GM11168 (cell line): ENCODE measurements around the gene RIMBP2.
"Not testable (repeated sequence)": the region's sequence is repeated elsewhere in the genome, so short reads cannot be mapped to it uniquely, and the experiment has no call there.

Experiments used
- in situ Hi-C: fragments of 300-500 bp; cut with MboI; formaldehyde crosslinking; loops from one replicate; pipeline ENCODE4 v1.12.0; 2022; ENCODE audit warnings: low sequenced_read_pairs; ENCODE audit not compliant: unreplicated experiment

Gene RIMBP2, protein sequence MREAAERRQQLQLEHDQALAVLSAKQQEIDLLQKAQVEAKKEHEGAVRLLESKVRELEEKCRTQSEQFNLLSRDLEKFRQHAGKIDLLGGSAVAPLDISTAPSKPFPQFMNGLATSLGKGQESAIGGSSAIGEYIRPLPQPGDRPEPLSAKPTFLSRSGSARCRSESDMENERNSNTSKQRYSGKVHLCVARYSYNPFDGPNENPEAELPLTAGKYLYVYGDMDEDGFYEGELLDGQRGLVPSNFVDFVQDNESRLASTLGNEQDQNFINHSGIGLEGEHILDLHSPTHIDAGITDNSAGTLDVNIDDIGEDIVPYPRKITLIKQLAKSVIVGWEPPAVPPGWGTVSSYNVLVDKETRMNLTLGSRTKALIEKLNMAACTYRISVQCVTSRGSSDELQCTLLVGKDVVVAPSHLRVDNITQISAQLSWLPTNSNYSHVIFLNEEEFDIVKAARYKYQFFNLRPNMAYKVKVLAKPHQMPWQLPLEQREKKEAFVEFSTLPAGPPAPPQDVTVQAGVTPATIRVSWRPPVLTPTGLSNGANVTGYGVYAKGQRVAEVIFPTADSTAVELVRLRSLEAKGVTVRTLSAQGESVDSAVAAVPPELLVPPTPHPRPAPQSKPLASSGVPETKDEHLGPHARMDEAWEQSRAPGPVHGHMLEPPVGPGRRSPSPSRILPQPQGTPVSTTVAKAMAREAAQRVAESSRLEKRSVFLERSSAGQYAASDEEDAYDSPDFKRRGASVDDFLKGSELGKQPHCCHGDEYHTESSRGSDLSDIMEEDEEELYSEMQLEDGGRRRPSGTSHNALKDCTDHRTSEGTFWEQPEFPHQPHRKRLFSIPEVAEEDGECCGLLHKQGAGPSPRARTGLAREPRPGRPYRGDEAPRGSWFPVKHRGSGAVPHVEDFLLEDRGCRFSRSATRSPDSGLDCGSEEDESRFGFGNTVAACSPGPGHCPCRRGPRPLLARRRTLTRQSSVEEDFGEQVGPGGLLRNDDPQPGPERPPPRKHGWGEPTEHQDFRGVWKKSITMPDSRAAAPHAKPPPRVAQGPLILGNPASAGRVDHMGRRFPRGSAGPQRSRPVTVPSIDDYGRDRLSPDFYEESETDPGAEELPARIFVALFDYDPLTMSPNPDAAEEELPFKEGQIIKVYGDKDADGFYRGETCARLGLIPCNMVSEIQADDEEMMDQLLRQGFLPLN (N-terminal part only)

DNA sequence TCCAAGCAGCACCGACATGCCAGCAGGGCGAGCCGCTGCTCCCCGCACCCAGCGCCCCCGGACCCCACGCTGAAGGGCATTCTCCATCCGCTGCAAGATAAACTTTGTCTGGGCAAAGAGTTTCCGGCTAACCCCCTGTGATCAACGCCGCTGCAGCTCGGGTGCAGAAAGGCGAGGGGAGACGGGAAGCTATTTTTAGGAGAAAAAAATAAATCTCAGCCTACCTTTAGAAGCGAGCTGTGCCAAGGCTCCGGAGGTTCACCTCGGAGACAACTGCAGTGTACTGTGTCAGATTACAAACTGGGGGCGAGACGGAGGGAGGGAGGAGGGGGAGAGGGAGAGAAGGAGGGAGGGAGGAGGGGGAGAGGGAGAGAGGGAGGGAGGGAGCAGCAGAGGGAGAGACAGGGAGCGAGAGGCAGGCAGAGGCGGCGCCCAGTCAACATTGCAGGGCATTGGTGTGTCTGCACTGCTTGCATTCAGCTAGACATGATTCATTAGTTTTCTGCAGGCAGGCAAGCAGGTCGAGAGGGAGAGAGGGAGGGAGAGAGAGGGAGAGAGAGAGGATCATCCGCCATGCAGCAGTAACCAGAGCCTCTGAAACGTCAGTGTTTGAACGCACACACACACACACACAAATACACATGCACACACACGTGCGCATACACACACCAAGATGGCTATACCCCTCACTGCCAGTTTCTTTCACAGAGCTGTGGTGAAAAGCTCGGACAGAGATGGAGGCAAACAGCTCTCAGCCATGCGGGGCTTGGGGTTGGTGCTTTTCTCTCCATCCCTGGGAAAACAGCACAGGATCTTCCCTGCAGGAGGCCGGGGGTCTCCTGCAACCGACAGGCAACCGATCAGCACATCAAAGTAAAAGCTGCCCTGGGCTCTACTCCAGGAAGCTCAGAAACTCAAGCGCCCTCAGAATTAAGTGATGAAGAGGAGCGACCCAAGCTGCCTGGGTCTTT is at the start of gene RIMBP2:
Gene RIMBP2 (minus strand): TSS at position 302 of the 971 bp plus-strand sequence. CDS start 237,286 bp downstream, outside the sequence.
- in situ Hi-C loops = no loop called here

DNA sequence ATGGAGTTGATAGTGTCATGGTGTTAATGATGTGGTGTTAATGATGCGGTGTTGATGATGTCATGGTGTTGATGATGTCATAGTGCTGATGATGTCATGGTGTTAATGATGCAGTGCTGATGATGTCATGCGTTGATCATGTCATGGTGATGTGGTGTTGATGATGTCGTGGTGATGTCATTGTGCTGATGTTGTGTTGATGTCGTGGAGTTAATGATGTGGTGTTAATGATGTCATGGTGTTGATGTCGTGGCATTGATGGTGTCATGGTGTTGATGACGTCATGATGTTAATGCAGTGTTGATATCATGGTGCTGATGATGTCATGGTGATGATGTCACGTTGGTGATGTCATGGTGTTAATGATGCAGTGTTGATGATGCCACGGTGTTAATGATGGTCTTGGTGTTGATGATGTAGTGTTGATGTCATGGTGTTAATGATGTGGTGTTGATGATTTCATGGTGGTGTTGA is 49.1 kb upstream of the RIMBP2 start:
- in situ Hi-C loops = no loop called here

DNA sequence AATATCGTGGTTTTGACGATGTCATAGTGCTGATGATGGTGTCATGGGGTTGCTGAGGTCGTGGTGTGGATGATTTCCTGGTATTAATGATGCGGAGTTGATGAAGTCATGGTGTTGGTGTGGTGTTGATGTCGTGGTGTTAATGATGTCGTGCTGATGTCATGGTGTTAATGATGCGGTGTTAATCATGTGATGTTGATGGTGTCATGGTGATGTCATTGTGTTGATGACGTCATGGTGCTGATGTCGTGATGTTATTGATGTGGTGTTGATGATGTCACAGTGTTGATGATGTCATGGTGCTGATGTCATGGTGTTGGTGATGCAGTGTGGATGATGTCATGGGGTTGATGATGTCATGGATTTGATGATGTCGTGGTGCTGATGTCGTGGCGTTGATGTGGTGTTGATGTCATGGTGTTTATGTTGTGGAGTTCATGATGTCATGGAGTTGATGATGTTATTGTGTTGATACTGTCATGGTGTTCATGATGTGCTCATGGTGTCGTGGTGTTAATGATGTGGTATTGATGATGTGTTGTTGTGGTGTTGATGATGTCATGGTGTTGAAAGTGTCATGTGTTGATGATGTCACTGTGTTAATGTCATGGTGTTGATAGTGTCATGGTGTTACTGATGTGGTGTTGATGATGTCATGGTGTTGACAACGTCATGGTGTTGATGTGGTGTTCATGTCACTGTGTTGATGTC is 48.5 kb upstream of the RIMBP2 start:
- in situ Hi-C loops = loop anchor here (5.0 kb wide), 1 partner anchor 48 kb away; no protein-coding TSS in a partner anchor

DNA sequence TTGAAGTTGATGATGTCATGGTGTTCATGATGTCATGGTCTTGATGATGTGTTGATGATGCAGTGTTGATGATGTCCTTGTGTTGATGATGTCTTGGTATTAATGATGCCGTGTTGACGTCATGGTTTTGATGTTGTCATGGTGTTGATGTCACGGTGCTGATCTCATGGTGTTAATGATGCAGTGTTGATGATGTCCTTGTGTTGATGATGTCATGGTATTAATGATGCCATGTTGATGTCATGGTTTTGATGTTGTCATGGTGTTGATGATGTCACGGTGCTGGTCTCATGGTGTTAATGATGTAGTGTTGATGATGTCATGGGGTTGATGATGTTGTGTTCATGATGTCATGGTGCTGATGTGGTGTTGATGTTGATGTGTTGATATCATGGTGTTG is 48.0 kb upstream of the RIMBP2 start:
- in situ Hi-C loops = loop anchor here (5.0 kb wide), 1 partner anchor 48 kb away; no protein-coding TSS in a partner anchor

DNA sequence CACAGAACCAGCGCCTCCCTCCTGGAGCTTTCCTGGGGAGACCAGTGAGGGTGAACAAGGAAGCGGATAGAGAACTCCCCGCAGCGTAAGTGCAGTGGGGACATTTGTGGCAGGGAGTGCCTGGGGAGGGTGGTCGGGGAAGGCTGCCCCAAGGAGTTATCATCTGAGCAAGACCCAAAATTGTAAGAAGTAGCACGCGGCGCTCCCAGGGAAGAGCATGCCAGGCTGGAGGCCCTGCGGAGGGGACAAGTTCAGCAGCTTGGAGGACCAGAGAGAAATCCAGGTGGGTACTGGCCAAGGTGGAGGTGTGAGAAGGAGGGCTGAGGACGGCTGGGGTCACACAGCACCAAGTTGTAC is 46.2 kb upstream of the RIMBP2 start:
- in situ Hi-C loops = loop anchor here (5.0 kb wide), 1 partner anchor 50 kb away; no protein-coding TSS in a partner anchor

DNA sequence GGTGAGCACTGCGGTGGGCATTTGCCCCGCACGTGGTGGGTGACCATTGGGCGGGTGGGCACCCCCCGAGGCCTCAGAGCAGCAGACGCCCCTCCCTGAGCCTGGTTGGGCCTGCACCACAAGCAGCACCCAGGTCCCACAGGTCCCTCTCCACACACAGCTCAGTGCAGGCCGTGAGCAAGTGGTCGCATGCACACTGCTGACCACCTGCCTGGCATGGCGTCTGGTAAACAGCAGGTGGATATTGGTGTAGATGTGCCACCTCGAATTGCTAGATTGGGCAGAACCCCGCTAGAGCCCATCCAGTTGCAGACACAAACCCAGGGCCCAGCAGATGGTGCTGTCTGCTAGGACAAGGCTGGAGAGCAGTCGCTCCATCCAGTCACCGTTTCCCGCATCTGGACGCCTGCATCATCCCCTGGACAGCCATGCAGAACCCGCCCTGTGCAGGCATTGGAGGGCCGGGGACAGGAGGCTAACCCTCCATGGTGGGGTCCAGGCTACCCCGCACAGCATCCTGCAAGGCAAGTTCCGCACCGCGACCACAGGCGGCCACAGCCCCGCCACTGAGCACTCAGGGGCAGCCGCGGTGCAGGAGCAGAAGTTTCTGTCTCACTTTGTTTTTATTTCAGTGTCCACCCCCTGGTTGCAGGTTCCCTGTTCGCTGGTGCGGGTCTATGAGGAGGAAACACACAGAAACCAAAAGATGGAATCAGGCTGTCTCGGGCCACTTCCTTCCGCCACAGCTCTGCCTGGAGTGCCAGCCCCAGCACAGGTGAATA is 45.6 kb upstream of the RIMBP2 start:
- in situ Hi-C loops = loop anchor here (5.0 kb wide), 1 partner anchor 51 kb away; no protein-coding TSS in a partner anchor

DNA sequence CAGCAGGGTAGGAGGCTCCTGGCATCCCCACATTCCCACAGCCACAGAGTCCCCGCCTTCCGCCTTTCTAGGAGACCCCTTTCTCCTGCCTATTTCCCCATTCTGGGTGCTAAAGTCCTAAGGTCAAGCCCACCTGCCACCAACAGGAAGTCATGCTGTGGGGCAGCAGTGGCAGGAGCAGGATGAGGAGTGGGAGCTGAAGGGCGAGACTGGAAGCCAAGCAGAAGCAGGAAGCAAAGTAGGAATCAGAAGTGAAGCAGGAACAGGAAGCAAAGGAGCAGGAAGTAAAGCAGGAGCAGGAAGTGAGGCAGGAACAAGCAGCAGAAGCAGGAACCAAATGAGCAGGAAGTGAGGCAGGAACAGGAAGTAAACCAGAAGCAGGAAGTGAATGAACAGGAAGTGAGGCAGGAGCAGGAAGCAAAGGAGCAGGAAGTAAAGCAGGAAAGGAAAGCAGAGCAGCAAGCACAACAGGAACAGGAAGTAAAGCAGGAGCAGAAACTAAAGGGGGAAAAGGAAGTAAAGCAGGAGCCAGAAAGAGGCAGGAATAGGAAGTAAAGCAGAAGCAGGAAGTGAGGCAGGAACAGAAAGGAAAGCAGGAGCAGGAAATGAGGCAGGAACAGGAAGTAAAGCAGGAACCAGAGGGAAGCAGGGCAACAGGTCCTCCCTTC is 38.3 kb upstream of the RIMBP2 start:
- in situ Hi-C loops = no loop called here

DNA sequence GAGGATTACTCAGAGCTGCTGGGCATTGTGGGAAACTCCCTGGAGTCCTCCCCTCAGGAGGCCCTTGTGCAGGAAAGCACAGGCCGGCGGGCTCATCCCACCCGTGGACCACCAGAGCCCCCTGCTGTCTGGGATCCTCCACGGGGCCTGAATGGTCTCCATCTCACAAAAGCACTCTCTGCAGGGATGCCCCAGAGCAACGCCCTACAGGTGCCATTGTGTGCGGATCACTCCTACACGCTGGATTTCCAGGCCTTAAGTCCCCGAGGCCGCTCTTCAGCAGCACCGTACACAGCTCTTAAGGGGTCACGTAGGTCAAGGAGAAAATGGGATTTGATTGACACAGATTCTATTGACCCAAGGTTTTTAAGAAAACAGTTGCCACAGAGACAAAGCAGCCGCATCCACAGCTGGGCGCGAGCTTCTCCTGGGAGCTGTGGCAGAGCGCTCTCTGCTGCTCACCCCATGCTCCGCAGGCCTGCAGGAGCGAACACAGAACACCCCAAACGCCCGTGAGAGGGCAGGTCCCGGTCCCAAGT is 36.7 kb upstream of the RIMBP2 start:
- in situ Hi-C loops = no loop called here

DNA sequence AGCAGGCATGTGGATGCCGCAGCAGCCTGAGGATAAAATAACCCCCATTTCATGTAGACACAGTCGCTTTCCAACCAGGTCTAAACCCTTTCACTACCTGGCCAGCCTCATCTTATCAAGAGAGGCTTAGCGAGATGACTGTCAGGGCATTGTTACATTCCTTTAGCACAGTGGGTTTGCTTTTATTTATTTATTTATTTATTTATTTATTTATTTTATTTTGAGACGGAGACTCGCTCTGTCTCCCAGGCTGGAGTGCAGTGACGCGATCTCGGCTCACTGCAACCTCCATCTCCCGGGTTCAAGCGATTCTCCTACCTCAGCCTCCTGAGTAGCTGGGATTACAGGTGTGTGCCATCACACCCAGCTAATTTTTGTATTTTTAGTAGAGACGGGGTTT is 35.9 kb upstream of the RIMBP2 start:
- in situ Hi-C loops = not testable (repeated sequence)

DNA sequence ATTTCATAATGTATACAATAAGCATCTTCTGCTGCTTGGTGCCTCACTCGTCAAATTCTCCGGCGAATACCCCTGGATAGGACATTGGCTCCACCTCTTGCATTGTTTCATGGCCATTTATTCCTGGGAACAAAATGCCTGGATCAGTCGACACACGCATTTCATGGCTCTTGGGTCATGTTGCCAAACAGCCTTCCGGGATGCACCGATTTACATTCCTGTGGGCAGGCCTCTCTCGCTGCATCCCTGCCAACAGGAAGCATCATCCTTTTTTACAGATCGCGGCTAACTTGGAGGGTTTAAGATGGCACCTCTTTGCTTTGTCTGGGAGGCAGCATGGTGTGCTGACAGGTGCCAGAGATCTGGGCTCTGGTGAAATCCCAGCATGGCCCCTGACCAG is 32.7 kb upstream of the RIMBP2 start:
- in situ Hi-C loops = loop anchor here (25.0 kb wide), 1 partner anchor 711 kb away; no protein-coding TSS in a partner anchor

DNA sequence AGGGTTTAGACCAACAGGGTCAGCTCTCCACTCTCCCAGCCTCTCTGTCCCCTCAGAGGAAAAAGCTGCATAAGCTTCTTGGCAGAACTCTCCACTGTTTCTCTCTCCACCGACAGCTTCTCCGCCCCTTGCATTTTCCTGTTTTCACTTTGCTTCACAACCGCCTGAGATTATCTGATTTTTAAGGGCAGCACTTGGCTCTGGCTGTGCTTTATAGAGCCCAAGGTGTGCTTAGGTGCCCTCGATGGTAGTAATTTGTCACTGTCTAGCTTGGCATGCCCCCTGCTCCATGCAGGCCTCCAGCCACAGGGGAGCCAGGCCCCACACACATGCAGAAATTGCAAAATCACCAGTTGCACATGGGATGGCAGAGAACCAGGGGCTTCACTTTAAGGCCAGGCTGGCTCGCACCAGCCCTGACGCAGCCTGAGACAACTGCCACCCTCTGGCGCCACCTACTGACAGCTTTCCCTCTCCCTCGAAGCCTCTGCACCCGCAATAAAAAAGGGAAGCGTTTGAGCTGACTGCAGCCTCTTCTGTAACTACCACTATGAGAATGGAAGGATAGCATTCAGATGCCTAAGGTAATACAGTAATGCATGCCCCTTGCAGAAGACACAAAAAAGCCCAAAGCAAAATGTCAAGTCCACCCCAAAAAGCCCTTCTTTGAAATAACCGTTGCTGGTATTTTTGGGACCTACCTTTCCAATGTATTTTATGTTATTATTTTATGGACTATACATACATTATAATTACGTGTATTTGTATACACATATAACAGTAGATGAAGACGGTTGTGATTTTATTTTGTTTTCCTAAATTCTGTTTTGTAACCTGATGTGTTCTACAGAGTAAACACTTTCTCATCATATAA is 32.0 kb upstream of the RIMBP2 start:
- in situ Hi-C loops = loop anchor here (25.0 kb wide), 1 partner anchor 711 kb away; no protein-coding TSS in a partner anchor

DNA sequence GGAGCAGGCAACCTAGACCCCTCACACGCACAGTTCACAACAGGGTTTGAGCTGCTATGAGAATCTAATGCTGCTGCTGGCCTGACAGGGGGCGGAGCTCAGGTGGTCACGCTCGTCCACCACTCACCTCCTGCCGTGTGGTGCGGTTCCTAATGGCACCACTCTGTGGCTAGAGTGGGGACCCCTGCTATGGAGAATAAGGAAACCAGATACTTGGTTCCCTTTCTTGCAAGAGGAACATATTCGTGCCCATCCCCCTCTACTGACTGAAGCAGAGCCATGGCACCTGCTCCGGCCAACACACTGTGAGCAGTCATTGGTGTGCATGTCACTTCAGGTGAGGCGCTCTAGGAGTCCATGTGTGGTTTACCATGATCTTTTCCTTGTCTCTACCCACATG is 30.4 kb upstream of the RIMBP2 start:
- in situ Hi-C loops = loop anchor here (25.0 kb wide), 1 partner anchor 709 kb away; no protein-coding TSS in a partner anchor

DNA sequence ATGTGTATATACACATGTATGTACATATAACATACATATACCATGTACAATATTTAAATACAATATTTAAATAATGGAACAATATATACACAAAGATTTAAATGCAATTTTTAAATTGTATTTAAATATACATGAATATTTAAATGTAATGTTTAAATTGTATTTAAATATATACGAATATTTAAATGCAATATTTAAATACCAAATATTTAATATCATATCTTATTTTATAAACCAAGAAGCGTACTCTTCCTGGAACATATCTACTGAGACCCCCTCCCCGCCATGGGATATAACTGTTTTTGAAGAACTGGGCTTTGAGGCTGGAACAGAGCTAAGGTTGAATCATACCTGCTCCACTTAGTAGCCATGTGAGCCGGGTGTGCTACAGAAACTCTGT is 29.8 kb upstream of the RIMBP2 start:
- in situ Hi-C loops = loop anchor here (25.0 kb wide), 1 partner anchor 709 kb away; no protein-coding TSS in a partner anchor

DNA sequence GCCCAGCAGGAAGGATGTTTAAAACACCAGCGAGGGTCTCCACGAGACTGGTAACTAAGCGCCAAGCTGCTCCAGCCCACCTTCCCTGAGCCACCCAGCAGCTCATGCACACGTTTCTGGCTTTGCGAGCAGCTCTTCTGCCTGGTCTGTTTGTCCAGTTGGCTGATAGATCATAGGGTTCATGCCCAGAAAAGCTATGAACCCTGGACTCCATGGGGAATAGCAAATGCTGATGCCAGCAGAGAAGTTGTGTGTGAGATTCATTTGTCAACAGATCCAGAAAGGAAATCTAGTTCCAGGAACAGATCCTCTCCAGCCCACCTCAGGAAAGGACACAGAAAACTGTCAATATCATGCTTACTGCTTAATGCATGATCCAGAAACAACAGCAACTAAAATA is 28.2 kb upstream of the RIMBP2 start:
- in situ Hi-C loops = loop anchor here (25.0 kb wide), 1 partner anchor 707 kb away; no protein-coding TSS in a partner anchor

DNA sequence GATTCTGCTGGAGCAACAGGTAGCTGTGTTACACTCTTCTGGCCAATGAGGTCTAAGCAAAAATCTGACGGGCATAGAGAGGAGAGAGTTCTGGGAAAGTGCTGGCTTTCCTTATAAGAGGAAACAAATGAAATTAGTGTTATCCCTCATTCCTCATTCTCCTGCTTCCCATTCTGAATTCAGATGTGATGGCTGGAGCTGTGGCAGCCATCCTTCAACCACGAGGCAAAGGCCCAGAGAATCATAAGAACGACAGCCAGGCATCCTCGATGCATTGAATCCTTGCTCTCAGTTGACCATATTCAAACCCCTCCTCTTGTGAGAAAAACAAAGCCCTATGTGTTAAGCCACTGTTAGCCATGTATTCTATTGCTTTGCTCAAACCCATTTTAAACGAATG is 27.5 kb upstream of the RIMBP2 start:
- in situ Hi-C loops = loop anchor here (25.0 kb wide), 1 partner anchor 706 kb away; no protein-coding TSS in a partner anchor

DNA sequence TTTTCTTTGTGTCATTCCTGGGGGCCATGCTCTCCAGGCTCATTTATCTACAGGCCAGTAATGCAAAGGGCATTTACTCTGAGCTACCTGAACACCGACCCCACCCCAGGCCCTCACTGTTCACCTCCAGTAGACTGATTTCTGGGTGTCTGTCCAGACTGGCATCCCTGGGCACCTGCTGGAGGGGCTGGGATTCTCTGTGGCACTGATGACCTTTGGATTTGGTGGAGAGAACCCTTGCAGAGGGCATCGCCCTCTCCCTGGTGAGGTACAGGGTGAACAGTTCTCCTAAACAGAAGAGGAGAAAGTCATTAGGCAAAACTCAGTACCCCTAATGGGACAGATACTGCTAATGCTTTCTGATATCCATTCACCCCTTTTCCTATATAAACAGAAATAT is 27.1 kb upstream of the RIMBP2 start:
- in situ Hi-C loops = loop anchor here (25.0 kb wide), 1 partner anchor 706 kb away; no protein-coding TSS in a partner anchor
